IPS-18a (cell line): Measurements from ENCODE around the gene IRX3.

Source experiments
- H3K27ac ChIP-seq: one replicate; pipeline ENCODE4 v1.5.1; 2013; ENCODE audit warnings: low read length
- H3K27me3 ChIP-seq: one replicate; pipeline ENCODE4 v1.6.1; 2013; ENCODE audit warnings: mild to moderate bottlenecking, low read length; ENCODE audit not compliant: control insufficient read depth, insufficient read depth
- H3K36me3 ChIP-seq: one replicate; pipeline ENCODE4 v1.6.1; 2013; ENCODE audit warnings: low read depth, low read length; ENCODE audit not compliant: control insufficient read depth
- H3K4me1 ChIP-seq: one replicate; pipeline ENCODE4 v1.6.1; 2013; ENCODE audit warnings: low read depth, low read length; ENCODE audit not compliant: control insufficient read depth
- H3K4me3 ChIP-seq: one replicate; pipeline ENCODE4 v1.5.1; 2013; ENCODE audit warnings: low read length
- H3K9ac ChIP-seq: one replicate; pipeline ENCODE4 v1.6.1; 2013; ENCODE audit warnings: mild to moderate bottlenecking, low read length, moderate library complexity
- H3K9me3 ChIP-seq: one replicate; pipeline ENCODE4 v1.6.1; 2013; ENCODE audit warnings: low read depth, low read length; ENCODE audit not compliant: control insufficient read depth

Gene IRX3

DNA sequence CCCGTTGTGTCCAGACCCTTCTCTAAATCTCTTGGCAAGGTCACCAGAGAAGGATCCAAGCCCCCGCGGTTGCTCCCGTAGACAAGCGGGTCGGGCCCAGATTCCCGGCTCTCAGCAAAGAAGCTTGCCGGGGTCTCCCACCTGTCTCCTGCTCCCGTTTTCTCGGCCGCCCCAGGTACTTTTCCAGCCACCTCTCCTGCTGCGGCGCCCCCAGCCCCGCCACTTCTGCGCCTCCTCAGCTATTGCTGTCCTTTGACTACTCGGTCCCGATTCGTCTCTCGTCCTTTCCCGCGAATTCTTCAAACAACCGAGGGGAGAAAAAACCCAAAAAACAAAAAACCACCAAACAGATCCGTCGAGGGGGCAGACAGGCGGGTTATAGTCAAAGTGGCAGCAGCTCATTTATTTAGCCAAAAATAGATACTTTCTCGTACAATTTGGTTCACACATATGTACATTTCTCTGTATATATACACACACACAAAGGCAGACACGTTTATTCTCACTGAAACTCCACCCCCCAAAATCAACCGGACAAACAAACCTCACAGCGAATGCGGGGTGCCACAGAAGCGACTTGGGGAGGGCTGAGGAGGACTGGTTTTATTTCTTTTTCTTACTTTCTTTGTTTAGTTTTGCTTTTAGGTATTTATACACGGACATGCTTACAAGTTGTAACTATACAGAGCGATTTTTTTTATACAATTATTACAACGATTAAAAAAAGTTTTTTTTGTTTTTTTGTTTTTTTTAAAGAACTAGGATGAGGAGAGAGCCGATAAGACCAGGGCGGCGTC is 3.5 kb downstream of the IRX3 start:
- Histone ChIP-seq H3K27me3 (peaks cover 82% of the 10 kb centered on the region), H3K4me1 (peaks cover 12% of the 10 kb centered on the region), H3K4me3 (peak overlapping the region; percentile 91), H3K9ac (no peak overlapping the region), H3K36me3 (no peaks in the 10 kb centered on the region), H3K9me3 (no peaks in the 10 kb centered on the region), H3K27ac (no peak overlapping the region)

DNA sequence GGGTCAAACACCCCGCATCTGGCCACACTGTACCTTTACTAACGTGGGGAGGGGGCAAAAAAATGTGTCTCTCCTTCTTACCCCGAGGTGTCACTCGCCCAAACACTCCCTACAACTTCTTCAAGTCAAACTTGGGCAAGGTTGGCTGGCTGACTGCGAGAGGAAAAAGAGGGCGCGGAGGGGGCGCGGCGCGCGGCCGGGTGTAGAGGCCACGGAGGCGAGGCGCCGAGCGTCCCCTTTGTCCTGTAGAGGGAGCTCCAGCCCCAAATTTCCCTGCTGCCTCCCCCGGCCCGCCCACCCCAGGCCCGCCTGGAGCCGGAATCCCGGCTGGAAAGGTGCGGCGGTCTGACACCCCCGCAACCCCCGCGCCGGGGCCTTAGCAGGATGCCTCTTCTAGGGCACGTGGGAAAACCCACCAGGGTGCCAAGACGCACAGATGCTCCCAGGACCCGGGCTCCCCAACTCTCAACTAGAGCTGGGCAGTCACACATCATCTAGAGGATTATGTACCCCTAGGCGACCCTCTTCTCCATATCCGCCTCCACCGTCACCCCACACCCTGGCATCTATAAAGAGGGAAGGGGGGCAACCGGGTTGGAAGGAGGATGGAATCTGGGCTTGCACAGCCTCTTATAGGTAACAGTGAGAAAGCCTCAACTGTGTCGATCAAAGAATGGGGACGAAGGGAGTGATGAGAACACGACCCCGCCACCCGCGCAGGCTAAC is 4.2 kb downstream of the IRX3 start:
- H3K9ac ChIP-seq, result no peak overlapping the region
- no peaks in the 10 kb centered on the region for H3K36me3 ChIP-seq
- H3K4me3 ChIP-seq, result peak overlapping the region; percentile 60
- no peak overlapping the region for H3K27ac ChIP-seq
- peaks cover 12% of the 10 kb centered on the region for H3K4me1 ChIP-seq
- no peaks in the 10 kb centered on the region for H3K9me3 ChIP-seq
- peaks cover 74% of the 10 kb centered on the region for H3K27me3 ChIP-seq

- Histone ChIP-seq H3K9me3 (no peaks in the 10 kb centered on the region), H3K27me3 (peaks cover 73% of the 10 kb centered on the region), H3K36me3 (no peaks in the 10 kb centered on the region), H3K27ac (no peak overlapping the region), H3K9ac (no peak overlapping the region), H3K4me3 (peak overlapping the region; percentile 60), H3K4me1 (peaks cover 12% of the 10 kb centered on the region)
Observed at GRCh38 chr16:54281535-54282201, 4.9 kb downstream of the IRX3 start.

GRCh38 chr16:54280751-54281150 is 5.8 kb downstream of the IRX3 start:
- Histone ChIP-seq H3K27ac (no peak overlapping the region), H3K4me1 (peaks cover 12% of the 10 kb centered on the region), H3K4me3 (no peak overlapping the region), H3K36me3 (no peaks in the 10 kb centered on the region), H3K27me3 (peaks cover 73% of the 10 kb centered on the region), H3K9me3 (no peaks in the 10 kb centered on the region), H3K9ac (no peak overlapping the region)

- Histone ChIP-seq H3K27ac (no peak overlapping the region), H3K36me3 (no peaks in the 10 kb centered on the region), H3K4me3 (no peak overlapping the region), H3K4me1 (peaks cover 5% of the 10 kb centered on the region), H3K9ac (no peak overlapping the region), H3K27me3 (peaks cover 46% of the 10 kb centered on the region), H3K9me3 (no peaks in the 10 kb centered on the region)
Observed at GRCh38 chr16:54277845-54278703, 8.5 kb downstream of the IRX3 start.

DNA sequence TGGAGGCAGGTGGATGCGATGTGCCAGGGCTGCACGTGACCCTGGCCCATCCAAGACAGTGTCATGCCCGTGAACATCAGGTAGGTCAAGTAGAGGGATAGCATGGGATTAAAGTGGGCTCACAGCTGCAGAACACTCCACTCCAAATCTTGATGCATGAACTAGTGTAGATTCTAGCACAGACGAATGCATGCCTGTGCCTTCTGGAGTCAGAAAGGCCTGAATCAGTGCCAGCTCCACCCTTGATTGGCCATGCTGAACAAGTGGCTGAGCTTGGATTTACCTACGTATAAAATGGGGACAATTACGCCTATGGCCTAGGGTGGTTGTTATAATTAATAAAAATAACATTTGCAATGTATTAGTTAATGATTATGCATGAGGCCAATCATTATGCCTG is 10.6 kb downstream of the IRX3 start:
- H3K27ac ChIP-seq, result no peak overlapping the region
- H3K27me3 ChIP-seq, result peaks cover 25% of the 10 kb centered on the region
- H3K4me3 ChIP-seq, result no peak overlapping the region
- H3K9me3 ChIP-seq, result no peaks in the 10 kb centered on the region
- H3K36me3 ChIP-seq, result no peaks in the 10 kb centered on the region
- no peaks in the 10 kb centered on the region for H3K4me1 ChIP-seq
- no peak overlapping the region for H3K9ac ChIP-seq

- Histone ChIP-seq H3K4me3 (no peak overlapping the region), H3K4me1 (no peaks in the 10 kb centered on the region), H3K36me3 (no peaks in the 10 kb centered on the region), H3K9ac (no peak overlapping the region), H3K27ac (no peak overlapping the region), H3K9me3 (no peaks in the 10 kb centered on the region), H3K27me3 (peaks cover 1% of the 10 kb centered on the region)
Observed at GRCh38 chr16:54273566-54273965, 13.0 kb downstream of the IRX3 start.

DNA sequence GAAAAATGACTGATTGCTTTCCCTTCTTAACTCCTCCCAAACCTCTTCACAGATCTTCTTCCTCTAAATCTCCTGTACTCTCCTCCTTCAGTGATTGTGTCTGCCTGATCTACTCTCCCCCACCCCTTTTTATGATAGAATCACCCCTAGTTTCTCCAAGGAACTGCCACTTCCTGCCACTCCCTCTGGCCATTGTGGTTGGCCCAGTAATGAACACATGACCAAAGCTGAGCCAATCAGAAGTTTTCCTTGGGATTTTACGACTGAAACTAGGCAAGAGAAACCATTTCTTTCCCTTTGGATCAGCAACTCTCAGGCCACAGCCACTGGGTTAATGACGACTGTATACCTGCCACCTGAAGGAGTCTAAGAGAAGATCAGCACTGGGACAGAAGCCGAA is 15.9 kb downstream of the IRX3 start:
- Histone ChIP-seq H3K4me3 (no peak overlapping the region), H3K4me1 (no peaks in the 10 kb centered on the region), H3K36me3 (no peaks in the 10 kb centered on the region), H3K27ac (no peak overlapping the region), H3K9me3 (no peaks in the 10 kb centered on the region), H3K9ac (no peak overlapping the region), H3K27me3 (no peaks in the 10 kb centered on the region)

GRCh38 chr16:54269461-54269860 is 17.1 kb downstream of the IRX3 start:
- Histone ChIP-seq H3K4me3 (no peak overlapping the region), H3K9me3 (no peaks in the 10 kb centered on the region), H3K27ac (no peak overlapping the region), H3K27me3 (no peaks in the 10 kb centered on the region), H3K4me1 (no peaks in the 10 kb centered on the region), H3K36me3 (no peaks in the 10 kb centered on the region), H3K9ac (no peak overlapping the region)

DNA sequence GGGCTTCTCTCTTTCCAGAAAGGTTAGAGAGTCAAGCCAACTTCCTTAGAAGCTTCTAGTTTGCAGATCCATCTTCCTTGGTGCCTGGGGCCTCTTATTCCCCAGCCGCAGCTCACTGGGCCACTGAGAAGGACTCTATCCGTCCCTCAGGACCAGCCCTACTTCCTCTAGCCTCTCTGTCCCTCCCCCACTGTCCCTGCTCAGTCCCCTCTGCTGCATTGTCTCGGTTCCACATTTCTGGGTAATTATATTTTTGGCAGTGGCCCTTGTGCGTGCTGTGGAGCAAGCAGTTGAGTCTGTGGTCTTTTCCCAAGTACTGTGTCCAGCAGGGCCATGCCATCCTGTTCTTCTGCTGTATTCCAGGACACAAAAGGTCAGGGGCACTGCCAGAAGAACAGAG is 17.8 kb downstream of the IRX3 start:
- Histone ChIP-seq H3K27ac (no peak overlapping the region), H3K27me3 (no peaks in the 10 kb centered on the region), H3K9ac (no peak overlapping the region), H3K4me3 (no peak overlapping the region), H3K4me1 (no peaks in the 10 kb centered on the region), H3K9me3 (no peaks in the 10 kb centered on the region), H3K36me3 (no peaks in the 10 kb centered on the region)

- H3K4me1 ChIP-seq, result no peaks in the 10 kb centered on the region
- no peaks in the 10 kb centered on the region for H3K27me3 ChIP-seq
- no peaks in the 10 kb centered on the region for H3K36me3 ChIP-seq
- H3K9me3 ChIP-seq, result no peaks in the 10 kb centered on the region
- H3K4me3 ChIP-seq, result no peak overlapping the region
- no peak overlapping the region for H3K27ac ChIP-seq
- no peak overlapping the region for H3K9ac ChIP-seq
Observed at GRCh38 chr16:54268340-54268739, 18.2 kb downstream of the IRX3 start.
